Embryonic facial prominence (tissue), 1 donor: Measurements from ENCODE around the gene PLPP4.

ENCODE experiments used
- DNase-seq: peaks from one replicate; pipeline ENCODE4 v3.0.0-alpha.2; 2016; ENCODE audit errors: extremely low spot score

The PLPP4 gene

GRCh38 chr10:120456626-120457430 is at the start of gene PLPP4:
Gene PLPP4 (plus strand): TSS chr10:120457227. CDS start chr10:120457306, 79 bp downstream.
- DNase-seq, result no peak

GRCh38 chr10:120409816-120410215 is 47.2 kb upstream of the PLPP4 start:
- no peak for DNase-seq

GRCh38 chr10:120414946-120415345 is 42.1 kb upstream of the PLPP4 start:
- DNase-seq, result no peak

GRCh38 chr10:120415709-120416330 is 41.2 kb upstream of the PLPP4 start:
- no peak for DNase-seq

GRCh38 chr10:120420421-120420820 is 36.6 kb upstream of the PLPP4 start:
- no peak for DNase-seq

- DNase-seq, result no peak
These were observed 35.8 kb upstream of the PLPP4 start for GRCh38 chr10:120421250-120421649.

GRCh38 chr10:120422457-120422856 is 34.6 kb upstream of the PLPP4 start:
- DNase-seq, result no peak

- DNase-seq, result no peak
These were observed 33.4 kb upstream of the PLPP4 start for GRCh38 chr10:120423431-120424197.

GRCh38 chr10:120424198-120424464 is 32.9 kb upstream of the PLPP4 start:
- no peak for DNase-seq

GRCh38 chr10:120426306-120426705 is 30.7 kb upstream of the PLPP4 start:
- no peak for DNase-seq

- DNase-seq, result no peak
These were observed 28.3 kb upstream of the PLPP4 start for GRCh38 chr10:120428754-120429153.

- no peak for DNase-seq
These were observed 27.6 kb upstream of the PLPP4 start for GRCh38 chr10:120429395-120429794.

- no peak for DNase-seq
These were observed 25.8 kb upstream of the PLPP4 start for GRCh38 chr10:120431251-120431651.

- no peak for DNase-seq
These were observed 24.8 kb upstream of the PLPP4 start for GRCh38 chr10:120432209-120432608.

GRCh38 chr10:120433141-120433540 is 23.9 kb upstream of the PLPP4 start:
- no peak for DNase-seq

GRCh38 chr10:120436439-120437112 is 20.5 kb upstream of the PLPP4 start:
- DNase-seq, result no peak

- no peak for DNase-seq
These were observed 19.5 kb upstream of the PLPP4 start for GRCh38 chr10:120437541-120437940.

- no peak for DNase-seq
These were observed 5.1 kb upstream of the PLPP4 start for GRCh38 chr10:120451968-120452367.

GRCh38 chr10:120453319-120453718 is 3.7 kb upstream of the PLPP4 start:
- DNase-seq, result no peak

GRCh38 chr10:120453886-120454285 is 3.1 kb upstream of the PLPP4 start:
- DNase-seq, result no peak

- DNase-seq, result no peak
These were observed 2.0 kb upstream of the PLPP4 start for GRCh38 chr10:120455004-120455403.

- DNase-seq, result no peak
These were observed 1.4 kb upstream of the PLPP4 start for GRCh38 chr10:120455606-120456005.
